Daoy (cell line): ENCODE data around the gene RNGTT. TPM values are rescaled to one million over a fixed set of nuclear protein-coding genes. Genes with fewer than 3 reads are reported as not detected.
"Not testable (repeated sequence)": the region's sequence is repeated elsewhere in the genome, so short reads cannot be mapped to it uniquely, and the experiment has no call there.

ENCODE experiments used
- DNase-seq: peaks from one replicate; pipeline ENCODE4 v3.0.0-alpha.2; 2015; ENCODE audit warnings: low read depth
- total RNA-seq: library from RNA; depleted of rRNA; stranded (reverse); fragments of >200 nt; shearing (Covaris generic); gene quantifications from 2 replicates; pipeline ENCODE4 v1.2.3, GENCODE V29; 2014

Gene RNGTT
- total RNA-seq, 1 experiment from 2014 or later: 30.8 TPM

DNA sequence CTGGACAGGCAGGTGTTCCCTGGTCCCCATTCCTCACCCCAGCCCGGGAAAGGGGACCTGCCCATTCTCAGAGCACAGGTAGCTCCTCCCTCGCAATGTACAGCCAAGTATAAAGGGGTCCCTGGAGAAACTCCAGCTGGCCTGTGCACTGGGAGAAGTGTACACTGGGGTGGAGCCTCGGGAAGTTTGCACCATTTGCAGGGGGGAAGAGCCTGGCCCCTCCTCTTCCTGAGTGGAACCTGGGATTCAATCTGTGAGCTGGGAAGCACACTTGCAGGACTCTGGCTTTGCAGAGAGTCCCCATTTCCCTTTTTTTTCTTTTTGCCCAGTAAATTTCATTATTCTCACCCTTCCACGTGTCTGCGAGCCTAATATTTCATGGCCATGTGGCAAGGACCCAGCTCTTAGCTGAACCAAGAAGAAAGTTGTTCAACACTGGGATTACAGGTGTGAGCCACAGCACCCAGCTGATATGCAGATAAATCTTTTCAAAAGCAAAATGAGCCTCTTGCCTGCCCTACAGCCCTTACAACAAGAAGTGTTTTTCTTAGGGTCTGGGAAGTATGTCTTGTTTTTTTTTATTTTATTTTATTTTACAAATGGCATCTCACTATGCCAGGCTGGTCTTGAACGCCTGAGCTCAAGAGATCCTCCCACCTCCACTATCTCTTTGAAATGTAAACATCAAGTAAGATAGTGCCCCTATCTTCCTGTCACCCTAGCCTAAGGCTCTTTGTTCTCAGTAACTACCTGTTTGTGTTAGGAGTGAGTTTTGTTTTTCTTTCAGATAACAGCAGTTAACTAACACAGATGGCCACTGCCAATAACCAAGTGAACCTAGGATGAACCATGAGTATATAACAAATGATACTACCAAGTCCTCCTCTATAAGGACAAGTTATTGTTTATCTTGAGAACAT lies 9.3 kb upstream of the RNGTT start:
- DNase-seq: peak; percentile 7

DNA sequence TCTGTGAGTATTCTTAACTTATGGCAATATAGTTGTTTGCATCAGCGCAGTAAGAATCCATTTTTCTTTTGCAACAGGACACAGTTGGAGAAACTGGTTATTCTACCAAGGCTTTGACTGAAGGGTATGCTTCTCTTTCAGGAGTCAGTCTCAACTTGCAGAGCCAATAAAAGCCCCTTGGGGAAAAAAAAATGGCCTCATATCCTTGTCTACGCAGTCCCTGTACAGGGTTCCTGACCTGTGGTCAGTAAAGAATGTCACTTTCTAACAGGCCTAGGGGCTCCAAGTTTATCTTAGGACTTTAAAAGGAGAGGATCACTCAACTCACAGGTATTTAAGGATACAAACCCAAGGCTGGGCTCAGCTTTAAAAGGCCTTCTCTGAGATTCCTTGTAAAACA lies 6.9 kb upstream of the RNGTT start:
- DNase-seq: no peak

DNA sequence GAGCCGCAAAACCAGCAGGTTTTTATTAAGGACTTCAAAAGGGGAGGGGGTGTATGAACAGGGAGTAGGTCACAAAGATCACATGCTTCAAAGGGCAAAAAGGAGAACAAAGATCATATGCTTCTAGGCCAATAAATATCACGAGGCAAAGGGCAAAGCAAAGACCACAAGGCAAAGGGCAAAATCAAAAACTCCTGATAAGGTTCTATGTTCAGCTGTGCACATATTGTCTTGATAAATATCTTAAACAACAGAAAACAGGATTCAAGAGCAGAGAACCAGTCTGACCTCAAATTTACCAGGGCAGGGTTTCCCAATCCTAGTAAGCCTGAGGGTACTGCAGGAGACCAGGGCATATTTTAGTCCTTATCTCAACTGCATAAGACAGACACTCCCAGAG lies 5.8 kb upstream of the RNGTT start:
- DNase-seq: not testable (repeated sequence)

DNA sequence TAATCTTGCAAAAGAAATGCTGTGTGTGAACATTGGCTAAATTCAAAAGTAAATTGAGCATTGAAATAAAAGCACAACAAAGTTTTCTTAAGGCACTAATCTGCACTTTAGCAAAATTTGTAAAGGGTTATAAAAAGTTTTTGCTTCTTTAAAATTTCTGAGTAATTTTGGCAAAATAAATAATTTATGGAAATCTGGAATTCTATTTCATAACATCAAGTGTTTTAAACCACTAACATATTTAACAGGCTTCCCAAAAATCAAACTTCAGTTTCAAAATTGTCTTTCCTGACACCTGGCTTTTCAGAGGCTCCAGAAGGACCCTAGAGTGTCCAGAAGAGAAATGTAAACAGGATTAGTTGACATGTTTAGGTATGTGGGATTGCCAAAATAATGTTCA lies 4.5 kb upstream of the RNGTT start:
- DNase-seq: no peak

DNA sequence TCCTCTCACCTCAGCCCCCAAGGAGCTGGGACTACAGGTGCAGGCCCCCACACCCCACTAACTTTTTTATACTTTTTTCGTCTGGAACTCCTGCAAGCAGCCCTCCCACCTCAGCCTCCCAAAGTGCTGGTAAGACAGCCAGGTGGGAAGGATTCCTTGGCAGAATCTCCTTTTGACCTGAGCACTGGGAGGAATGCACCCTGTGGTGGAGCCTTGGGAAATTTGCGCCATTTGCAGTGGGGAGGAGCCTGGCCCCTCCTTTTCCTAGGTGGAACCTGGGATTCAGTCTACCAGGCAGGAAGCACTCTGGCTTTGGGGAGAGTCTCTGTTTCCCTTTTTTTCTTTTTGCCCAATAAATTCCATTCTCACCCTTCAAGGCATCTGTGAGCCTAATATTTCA lies 2.3 kb upstream of the RNGTT start:
- no peak for DNase-seq

DNA sequence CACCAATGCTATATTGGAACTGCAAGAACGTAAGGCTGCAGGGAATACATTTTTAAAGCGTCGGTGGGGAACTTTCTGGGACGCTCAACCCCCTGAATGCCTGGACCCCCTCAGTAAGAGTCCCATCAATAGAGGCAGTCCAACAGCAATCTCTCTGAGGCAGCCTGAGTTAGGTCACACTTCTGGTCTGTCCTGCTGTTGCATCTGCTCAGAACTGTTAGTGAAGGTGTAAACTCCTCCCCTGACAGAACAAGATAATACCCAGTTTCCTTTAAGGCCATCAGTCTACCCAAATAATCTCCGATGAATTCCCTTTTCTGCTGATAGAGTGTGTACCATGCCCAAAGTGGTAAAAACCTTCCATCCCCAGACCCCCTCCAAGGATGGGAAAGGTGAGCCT lies 1.1 kb upstream of the RNGTT start:
- no peak for DNase-seq

DNA sequence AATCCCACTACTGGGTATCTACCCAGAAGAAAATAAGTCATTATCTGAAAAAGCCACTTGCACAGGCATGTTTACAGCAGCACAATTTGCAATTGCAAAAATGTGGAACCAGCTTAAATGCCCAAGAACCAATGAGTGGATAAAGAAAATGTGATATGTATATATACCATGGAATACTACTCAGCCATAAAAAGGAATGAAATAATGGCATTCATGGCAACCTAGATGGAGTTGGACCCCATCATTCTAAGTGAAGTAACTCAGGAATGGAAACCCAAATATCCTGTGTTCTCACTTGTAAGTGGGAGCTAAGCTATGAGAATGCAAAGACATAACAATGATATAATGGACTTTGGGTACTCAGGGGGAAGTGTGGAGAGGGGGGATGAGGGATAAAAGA lies 4.6 kb downstream of the RNGTT start:
- DNase-seq: no peak

DNA sequence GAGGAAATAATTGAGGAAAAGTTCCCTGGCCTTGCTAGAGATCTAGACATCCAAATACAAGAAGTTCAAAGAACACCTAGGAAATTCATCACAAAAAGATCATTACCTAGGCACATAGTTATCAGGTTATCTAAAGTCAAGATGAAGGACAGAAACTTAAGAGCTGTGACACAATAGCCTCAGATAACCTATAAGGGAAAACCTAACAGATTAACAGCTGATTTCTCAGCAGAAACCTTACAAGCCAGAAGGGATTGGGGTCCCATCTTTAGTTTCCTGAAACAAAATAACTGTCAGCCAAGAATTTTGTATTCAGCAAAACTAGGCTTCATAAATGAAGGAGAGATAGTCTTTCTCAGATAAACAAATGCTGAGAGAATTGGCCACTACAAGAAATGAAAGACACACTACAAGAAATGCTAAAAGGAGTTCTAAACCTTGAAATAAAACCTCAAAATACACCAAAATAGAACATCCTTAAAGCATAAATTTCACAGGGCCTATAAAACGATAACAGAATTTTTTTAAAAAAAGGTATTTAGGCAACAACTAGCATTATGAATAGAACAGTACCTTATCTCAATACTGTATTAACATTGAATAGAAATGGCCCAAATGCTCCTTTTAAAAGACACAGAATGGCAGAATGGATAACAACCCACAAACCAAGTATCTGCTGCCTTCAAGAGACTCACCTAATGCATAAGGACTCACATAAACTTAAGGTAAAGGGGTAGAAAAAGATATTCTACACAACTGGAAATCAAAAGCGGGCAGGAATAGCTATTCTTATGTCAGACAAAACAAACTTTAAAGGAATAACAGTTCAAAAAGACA lies 9.7 kb downstream of the RNGTT start:
- no peak for DNase-seq

DNA sequence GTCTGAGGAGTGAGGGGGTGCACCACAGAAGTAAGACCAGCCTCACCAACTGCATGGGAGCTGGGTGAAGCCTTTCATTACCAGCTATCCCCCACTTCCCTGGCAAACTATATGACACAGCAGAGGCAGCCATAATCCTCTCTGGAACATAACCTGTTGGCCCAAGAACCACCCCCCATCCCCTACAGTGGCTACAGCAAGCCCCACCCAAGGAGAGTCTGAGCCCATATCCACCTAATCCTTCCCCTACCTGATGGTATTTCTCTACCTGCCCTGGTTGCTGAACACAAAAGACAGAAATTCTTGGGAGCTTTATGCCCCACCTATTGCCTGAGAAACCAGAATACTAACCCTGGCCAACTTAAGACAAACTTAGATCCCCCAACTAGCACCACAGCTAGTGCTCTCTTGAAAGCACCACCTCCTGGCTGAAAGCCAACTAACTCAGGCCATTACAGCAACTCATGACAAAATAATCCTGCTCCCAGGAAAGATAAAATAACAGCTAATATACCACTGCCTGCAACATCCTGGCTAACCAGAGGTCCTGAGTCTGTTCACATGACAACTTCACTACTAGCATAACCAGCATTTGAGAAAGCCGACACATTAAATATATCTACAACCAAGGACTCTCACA lies 11.2 kb downstream of the RNGTT start:
- no peak for DNase-seq

DNA sequence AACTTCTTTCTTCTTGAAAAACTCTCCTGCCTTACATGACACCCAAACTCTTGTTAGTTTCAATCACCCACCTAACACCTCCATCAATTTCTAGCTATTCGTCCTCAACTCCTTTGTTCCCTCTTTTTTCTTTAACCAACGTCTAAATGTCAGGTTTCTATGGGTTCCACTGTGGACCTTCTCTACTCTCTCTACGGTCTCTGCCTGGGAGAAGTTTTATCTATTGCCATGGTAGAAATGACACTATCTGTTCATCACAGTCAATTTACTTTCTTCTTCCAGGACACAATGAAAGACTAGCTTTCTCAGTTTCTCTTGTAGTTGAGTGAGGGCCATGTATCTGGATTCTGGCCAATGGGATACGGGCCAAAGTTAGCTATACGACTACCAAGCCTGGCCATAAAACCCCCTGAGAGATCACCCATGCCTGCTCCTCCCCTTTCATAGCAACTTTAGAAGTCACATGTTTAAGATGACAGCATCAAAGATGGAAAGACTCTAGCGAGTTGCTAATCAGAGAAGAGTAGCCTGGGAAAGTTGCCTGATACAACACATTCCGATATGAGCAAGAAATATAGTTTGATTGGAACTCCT lies 17.9 kb downstream of the RNGTT start:
- DNase-seq: no peak

DNA sequence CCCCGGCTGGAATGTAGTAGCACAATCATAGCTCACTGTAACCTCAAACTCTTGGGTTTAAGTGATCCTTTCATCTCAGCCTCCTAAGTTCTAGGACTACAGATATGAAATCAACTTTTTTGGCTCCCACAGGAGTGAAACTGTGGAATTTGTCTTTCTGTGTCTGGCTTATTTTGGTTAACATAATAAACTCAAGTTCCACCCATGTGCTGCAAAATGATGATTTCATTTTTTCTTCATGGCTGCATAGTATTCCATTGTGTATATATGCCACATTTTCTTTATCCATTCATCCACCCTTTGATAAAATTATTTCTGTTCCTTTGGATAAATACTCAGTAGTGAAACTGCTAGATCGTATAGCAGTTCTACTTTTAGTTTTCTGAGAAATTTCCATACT lies 29.9 kb downstream of the RNGTT start:
- no peak for DNase-seq

DNA sequence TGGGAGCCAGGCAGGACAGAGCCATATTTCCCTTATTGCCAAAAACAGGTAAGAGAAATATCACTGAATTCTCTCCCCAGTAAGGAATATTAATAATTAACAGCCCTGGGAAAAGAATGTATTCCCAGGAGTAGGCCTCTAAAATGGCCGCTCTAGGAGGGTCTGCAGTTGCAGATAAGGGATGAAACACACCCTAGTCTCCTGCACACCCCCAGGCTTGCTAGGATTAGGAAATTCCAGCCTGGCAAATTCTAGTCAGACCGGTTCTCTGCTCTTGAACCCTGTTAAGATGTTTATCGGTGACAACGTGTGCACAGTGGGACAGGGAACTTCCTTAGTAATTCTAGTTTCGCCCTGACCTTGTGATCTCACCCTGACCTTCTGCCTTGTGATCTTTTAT lies 31.4 kb downstream of the RNGTT start:
- not testable (repeated sequence) for DNase-seq

DNA sequence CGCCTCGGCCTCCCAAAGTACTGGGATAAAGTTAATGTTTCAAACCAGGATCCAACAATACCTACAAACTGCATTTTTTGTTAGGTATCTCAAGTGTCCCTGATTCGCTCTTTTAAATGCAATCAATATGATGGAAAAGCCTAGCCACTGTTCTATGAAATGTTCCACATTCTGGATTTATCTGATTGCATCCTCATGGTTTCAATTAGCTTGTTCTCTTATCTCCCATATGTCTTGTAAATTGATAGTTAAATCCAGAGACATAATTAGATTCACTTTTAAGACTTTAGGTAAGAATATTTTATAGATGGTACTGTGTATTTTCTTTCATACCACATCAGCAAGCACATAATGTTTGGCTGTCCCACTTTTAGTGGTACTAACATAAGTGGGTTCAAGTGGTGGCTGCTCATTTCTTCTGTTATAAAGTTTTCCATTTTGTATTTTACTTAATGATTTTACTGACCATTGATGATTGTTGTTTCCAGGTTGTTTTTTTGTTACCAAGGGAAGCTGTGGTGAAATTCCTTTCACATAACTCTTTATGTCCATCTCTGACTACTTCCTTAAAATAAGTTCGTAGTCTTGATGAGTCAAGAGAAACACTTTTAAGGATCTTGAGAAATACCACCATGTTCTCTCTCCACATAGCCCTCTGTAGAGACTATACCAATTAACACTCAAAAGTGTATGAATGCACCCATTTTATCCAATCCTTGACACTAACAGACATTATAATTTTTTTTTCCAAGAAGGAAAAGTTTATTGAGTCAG lies 40.5 kb downstream of the RNGTT start:
- no peak for DNase-seq

DNA sequence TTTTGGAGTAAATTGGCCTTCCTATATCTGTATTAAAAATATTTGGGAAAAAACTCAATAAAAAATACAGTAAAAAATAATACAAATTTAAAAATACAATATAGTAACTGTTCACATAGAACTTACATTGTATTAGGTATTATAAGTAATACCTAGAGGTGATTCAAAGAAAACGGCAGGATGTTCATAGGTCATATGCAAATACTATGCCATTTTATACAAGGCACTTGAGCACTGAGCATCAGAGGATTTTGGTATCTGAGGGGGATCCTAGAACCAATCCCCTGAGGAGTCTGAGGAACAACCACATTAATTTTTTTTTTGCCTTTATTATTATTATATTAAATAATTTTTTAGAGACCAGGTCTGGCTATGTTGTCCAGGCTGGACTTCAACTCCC lies 41.7 kb downstream of the RNGTT start:
- no peak for DNase-seq

DNA sequence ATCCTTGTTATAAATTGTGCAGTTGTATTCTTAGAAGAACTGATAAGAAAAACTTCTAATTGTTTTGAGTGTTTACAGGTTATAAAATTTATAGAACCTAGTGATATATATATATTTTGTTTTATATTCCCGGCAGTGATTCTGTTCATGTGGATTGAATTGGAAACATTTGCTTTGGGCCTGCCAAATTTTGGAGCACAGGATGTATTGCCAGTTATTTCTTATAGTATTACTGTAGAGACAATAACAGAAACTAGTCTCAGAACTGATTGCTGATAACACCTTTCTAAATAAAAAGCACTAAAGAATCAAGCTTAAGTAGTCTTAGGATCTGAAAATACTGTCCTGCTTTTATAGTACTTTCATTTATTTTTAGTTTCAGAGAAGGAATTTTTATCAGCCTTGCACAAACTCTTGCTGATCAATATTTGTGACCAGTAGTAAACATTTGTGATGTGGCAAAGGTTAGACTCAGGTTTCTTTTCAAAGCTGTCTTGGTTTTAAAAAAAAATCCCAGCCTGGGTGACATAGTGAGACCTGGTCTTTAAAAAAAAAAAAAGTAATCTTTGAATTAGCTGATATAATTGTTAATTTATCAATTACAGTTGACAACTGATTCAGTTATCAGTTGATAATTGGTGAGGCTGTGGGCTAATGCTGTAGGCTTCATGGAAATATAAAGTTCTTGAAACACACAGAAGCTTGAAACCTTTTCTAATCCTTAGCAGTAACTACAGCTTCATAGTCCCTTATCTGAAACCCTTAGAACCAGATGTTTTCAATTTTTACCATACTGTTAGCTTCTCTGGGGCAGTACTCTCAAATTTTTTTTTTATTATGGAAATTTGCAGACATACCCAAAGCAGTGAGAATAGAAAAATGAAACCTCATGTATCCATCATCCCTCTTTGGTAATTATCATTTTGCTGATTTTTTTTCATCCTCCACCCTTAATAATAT lies 42.4 kb downstream of the RNGTT start:
- no peak for DNase-seq

DNA sequence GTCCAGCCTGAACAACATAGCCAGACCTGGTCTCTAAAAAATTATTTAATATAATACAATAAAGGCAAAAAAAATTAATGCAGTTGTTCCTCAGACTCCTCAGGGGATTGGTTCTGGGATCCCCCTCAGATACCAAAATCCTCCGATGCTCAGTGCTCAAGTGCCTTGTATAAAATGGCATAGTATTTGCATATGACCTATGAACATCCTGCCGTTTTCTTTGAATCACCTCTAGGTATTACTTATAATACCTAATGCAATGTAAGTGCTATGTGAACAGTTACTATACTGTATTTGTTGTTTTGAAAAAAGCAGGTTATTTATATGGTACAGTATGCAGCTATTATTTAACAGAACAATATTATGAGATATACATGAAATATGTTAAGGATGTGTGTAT lies 43.3 kb downstream of the RNGTT start:
- DNase-seq: no peak

DNA sequence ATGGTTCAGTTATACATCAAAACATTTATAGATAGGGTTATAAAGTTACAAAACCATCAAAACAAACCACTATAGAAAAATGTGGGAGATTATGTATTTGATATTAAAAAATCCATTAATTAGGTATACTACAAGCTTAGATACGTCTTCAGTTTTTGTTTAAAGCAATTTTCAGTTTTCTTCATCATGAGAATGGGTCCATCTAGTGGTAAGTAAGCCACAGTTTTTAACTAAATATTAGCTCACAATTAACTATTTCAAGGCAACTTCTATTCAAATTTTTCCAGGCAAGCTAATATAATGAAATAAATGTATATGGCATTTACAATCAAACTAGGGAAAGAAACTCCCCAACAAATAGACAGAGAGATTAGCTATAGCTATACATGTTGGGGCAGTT lies 44.4 kb downstream of the RNGTT start:
- DNase-seq: no peak

DNA sequence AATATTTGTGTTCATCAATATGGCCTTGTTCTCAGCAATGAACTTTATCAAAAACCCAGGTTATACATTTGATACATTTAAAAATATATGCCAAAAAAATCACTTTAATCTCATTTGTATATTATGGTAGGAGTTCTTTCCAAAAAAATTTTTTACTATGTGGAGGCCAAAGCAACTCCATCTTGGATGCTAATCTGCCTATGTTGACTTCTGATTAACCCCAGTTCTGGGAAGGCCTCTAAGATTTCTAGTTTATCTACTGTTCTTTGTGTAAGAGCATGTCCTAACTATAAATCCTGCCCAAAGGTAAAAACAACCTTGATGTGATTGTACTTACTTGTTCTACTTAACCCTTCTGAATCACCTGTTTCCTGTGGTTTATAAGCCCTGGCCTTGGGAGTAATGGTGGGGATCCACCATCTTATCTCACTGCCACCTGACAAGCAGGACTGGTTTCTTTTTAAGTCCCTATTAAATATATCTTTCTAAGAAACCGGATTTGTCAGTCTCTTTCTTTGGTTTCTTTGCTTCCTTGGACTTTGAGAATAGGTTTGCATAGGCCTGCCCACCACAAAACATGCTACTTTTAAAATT lies 46.7 kb downstream of the RNGTT start:
- no peak for DNase-seq

DNA sequence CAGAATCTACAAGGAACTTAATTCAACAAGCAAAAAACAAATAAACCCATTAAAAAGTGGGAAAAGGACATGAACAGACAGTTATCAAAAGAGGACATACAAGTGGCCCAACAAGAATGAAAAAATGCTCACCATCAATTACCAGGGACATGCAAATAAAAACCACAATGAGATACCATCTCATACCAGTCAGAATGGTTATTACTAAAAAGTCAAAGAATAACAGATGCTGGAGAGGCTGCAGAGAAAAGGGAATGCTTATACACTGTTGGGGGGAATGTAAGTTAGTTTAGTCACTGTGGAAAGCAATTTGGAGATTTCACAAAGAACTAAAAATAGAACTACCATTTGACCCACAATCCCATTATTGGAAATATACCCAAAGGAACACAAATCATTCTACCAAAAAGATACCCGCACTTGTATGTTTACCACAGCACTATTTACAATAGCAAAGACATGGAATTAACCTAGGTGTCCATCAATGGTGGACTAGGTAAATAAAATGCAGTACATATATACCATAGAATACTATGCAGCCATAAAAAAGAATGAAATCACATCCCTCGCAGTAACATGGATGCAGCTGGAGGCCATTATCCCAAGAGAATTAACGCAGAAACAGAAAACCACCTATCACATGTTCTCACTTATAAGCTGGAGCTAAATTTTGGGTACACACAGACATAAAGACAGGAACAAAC lies 48.4 kb downstream of the RNGTT start:
- DNase-seq: no peak
